MV-4-11 (cell line): ENCODE measurements around the gene DIP2C.
"Not testable (repeated sequence)": the region's sequence is repeated elsewhere in the genome, so short reads cannot be mapped to it uniquely, and the experiment has no call there.

ENCODE experiments used
- DNase-seq: peaks from one replicate; lab custom pipeline; 2025; lab: John Stamatoyannopoulos, UW

DIP2C gene

DNA sequence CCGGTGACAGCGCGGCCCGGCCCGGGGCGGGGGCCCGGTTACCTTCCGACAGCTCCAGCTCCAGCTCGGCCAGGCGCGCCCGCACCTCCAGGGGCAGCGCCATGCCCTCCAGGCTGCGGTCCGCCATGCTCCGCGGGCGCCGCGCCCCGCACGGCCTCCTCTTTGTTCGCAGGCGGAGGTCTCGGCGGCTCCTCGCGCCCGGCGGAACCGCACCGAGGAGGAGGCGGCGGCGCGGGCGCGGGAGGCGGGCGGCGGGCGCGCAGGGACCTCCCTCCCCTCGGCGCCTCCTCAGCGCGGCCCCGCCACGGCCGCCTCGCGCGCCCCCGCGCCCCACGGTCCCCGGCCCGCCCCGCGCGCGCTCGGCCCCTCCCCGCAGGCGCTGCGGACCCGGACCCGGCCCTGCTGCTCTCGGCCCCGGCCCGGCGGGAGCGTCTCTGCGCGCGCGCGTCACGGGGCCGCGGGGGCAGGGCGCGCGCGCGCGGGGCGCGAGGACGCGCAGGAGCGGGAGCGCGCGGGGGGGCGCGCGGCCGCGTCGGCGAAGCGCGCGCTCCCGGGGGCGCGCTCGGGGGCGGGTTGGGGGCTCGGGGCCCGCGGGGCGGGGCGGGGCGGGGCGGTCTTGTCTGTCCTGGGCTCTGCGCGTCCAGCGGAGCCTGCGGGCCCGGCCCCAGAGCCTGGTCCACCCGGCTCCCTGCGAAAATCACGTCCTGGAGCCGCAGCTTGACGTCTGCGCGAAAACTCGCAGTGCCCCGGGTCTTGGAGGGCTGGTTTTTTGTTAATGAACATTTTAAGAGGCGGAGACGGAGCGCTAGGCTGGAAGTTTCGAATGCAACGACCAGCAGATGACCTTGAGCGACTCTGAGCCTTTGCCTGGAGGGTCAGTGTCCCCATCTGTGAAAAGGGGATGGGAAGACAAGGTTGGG lies at the start of gene DIP2C:
TSS of gene DIP2C (minus strand) at position 217 of the 920 bp plus-strand sequence. CDS start at position 127, 90 bp downstream.
- DNase-seq, result no peak

DNA sequence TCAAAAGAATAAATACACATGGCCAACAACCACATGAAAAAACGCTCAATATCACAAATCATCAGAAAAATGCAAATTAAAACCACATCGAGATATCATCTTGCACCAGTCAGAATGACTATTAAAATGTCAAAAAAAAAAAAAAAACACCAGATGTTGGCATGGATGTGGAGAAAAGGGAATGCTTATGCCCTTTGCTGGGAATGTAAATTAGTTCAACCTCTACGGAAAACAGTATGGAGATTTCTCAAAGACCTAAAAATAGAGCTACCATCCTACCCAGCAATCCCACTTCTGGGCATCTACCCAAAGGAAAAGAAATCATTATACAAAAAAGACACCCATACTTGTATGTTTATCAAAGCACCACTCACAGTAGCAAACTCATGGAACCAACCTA lies 45.0 kb upstream of the DIP2C start:
- no peak for DNase-seq

- DNase-seq, result no peak
Observed at GRCh38 chr10:733086-733485, 43.6 kb upstream of the DIP2C start.

- DNase-seq, result no peak
Observed at GRCh38 chr10:729213-729612, 39.7 kb upstream of the DIP2C start.

- no peak for DNase-seq
Observed at GRCh38 chr10:728603-729002, 39.1 kb upstream of the DIP2C start.

DNA sequence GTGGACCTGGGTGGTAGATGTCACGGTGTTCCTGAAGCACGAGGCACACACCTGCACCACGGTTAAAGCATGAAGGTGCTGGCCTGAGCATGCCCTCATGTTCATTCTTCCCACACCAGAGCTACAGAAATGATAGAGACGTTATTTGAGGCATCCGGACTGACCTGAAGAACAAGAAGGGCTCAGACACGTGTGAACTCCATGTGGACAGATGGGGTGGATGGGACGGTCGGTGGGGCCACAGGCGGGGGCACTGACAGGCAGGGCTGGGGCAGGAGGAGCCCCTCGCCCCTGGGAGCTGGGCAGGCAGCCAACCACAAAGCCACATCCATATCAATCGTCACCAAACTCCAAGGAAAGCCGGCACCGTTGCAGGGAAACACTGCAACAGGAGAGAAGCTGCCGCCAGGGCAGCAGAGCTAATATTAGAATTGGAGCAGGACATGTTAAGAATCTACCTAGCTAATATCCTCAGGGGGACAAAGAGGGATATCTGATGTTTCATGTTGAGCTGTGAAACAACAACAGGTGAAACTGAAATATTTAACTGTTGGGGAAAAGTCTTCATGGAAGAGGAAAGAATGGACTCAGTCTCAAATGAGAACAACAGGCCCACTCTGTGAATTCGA lies 37.8 kb upstream of the DIP2C start:
- DNase-seq, result no peak

DNA sequence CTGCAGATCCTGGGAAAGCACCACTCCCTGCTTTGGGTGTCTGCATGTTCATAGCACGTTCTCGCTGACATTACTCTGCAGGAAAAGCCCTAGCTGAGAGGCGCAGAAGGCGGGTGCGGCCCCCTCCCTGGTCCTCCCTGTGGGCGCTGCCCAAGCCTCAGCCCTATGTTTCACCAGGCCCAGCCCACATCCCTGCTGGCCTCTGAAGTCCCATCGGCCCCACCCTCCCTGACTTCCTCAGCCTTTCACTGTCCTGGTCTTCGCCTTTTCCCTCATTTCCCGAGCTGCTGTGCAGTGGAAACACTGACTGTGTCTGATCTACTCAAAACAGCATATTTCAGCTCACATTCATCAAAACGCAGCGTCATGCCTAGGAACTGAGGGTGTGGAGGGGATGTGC lies 36.3 kb upstream of the DIP2C start:
- no peak for DNase-seq

GRCh38 chr10:725302-725701 lies 35.8 kb upstream of the DIP2C start:
- no peak for DNase-seq

DNA sequence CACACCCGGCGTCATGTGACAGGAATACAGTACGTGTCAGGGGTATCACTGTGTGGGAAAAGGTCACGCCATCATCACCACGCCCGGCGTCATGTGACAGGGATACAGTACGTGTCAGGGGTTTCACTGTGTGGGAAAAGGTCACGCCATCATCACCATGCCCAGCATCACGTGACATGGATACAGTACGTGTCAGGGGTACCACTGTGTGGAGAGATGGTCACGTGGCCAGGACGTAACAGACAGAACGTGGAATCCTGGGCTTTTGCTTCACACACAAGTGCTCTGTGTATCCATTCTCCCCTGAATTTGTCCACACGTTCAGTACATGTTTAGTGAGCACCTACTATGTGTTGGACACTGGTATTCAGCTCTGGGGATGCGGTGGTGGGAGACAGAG lies 34.5 kb upstream of the DIP2C start:
- DNase-seq, result no peak

DNA sequence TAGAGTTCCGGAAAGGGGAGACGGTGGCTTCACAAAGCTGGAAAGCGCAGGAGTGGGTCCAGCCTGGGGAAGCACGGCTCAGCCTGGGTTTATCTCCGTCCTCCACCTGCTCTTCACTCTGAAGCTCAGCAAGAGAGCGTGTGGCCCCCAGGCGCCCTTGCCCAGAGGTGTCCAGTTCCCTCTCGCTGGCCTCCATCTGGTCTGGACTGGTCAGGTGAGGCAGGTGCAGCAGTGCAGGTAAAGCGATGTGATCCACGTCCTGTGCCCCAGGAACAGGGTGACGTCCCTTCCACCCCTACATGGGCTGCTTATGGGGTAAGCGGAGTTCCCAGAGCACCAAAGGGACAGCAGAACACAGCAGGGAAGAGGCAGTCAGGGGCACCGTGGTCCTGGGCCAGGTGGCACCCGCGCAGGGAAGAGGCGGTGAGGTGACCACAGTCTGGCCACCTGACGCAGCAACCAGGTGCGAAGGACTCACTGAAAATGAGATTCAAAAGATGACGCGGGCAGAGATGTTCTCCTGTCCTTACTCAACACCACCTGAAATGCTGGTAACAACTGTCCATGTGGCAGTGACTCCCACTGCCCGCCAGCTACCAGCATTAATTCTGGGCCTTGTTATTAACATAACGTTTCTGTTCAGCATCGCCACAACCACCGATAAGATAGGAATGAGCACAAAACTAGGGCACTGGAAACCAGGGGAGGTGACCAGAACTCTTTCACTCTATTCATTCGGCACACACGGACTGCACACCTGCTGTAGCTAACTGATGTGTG lies 33.0 kb upstream of the DIP2C start:
- DNase-seq, result no peak

DNA sequence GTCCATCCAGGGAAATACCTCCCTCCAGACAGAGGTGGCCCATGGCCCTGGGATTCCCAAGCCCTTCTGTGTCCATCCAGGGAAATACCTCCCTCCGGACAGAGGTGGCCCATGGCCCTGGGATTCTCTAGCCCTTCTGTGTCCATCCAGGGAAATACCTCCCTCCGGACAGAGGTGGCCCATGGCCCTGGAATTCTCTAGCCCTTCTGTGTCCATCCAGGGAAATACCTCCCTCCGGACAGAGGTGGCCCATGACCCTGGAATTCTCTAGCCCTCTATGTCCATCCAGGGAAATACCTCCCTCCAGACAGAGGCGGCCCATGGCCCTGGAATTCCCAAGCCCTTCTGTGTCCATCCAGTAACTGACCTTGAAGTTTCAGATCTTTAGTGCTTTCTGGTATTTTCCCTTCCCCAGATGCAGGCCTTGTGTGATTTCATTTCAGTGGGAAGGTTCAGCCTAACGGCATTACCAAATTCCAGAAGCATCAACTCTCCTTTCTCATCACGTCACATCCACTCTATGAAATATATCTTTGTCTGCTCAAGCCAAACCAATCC lies 28.8 kb upstream of the DIP2C start:
- DNase-seq, result no peak

- no peak for DNase-seq
Observed at GRCh38 chr10:717458-717857, 28.0 kb upstream of the DIP2C start.

GRCh38 chr10:716821-717220 lies 27.4 kb upstream of the DIP2C start:
- DNase-seq, result no peak

DNA sequence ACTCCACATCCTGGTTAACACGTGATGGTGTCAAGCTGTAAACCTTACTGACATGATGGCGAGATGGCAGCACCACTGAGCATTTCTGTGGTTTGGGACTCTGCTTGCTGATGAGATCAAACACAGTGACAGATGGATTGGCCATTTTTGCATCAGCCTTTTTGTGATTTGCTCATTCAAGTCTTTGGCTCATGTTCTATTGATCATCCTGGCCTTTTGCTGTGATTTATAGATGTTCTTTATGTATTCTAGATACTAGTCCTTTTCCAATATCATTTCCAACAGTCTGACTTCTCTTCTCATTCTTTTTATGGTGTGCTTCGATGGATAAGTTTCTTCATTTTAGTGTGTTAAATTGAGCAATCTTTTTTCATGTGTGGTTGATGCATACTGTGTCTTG lies 24.7 kb upstream of the DIP2C start:
- DNase-seq, result no peak

- DNase-seq, result no peak
Observed at GRCh38 chr10:712575-712974, 23.1 kb upstream of the DIP2C start.

DNA sequence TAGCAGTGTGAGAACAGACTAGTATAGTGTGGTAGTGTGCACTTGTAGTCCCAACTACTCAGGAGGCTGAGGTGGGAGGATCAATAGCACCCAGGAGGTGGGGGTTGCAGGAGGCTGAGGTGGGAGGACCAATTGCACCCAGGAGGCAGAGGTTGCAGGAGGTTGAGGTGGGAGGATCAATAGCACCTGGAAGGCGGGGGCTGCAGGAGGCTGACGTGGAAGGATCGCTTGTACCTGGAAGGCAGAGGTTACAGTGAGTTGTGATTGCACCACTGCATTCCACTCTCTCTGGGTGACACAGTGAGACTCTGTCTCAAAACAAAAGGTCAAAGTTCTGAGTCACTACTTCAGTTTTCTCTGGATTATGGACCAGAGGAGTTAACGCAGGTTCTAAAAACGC lies 22.6 kb upstream of the DIP2C start:
- no peak for DNase-seq

DNA sequence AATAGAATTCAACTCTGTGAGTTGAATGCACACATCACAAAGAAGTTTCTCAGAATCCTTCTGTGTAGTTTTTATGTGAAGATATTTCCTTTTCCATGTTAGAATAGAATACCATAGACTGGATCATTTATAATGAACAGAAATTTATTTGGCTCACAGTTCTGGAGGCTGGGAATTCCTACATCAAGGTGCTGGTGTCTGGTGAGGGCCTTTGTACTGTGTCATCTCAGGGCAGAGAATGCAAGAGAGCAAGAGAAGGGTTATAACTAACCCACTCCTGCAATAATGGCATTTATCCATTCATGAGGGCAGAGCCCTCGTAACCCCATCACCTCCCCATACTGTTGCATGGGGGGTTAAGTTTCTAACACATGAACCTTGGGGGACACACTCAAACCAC lies 18.4 kb upstream of the DIP2C start:
- no peak for DNase-seq

DNA sequence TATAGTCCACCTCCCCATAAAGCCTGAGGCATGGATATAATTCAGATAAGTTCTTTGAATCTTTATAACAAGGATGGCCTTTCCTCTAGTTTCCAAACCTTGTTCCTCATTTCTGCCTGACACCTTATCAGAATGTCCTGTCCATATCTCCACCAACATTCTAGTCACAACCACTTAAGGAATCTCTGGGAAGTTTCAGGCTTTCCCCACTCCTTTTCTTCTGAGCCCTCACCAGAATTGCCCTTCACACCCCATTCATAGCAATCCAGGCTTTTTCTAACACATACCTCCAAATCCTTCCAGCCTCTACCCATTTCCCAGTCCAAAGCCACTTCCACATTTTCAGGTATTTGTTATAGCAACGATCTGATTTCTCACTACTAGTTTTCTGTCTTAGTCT lies 18.0 kb upstream of the DIP2C start:
- no peak for DNase-seq

DNA sequence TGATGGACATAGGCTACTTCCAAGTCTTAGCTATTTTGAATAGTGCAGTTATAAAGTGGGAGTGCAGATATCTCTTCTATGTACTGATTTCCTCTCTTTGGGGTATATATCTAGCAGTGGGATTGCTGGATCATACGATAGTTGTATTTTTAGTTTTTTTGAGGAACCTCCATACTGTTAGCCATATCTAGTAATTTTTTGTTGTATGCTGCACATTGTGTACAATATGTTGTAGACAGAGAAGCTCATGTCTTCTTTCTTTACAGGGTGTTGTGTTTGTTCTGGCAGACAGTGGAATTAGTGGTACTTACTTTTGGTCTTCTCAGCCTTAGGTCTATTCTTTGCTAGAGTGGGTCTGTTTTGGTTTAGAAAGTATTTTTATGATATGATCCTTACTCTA lies 13.7 kb upstream of the DIP2C start:
- DNase-seq, result no peak

- DNase-seq, result not testable (repeated sequence)
Observed at GRCh38 chr10:700183-700582, 10.7 kb upstream of the DIP2C start.

- no peak for DNase-seq
Observed at GRCh38 chr10:697097-697875, 7.8 kb upstream of the DIP2C start.

DNA sequence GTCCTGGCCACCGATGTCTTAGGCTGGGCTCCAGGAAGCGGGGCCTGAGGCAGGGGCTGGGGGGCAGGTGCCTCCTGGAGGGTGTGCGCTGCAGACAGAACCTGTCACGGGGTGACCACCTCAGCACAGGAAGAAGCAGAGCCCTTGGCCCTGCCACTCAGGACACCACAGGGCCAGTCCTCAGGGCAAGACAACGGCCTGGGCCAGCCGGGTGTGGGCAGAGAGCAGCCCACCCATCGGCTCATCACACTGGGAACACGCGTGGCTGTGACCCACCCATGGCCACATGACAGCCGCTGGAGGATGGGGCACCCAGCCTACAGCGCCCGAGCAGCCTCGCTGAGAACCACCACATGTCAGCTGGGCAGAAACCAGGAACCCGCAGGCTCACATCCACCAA lies 5.9 kb upstream of the DIP2C start:
- DNase-seq, result no peak
